Neural cell (in vitro differentiated cells): Measurements from ENCODE around the gene ANKZF1. TPM values are rescaled to one million over a fixed set of nuclear protein-coding genes. Genes with fewer than 3 reads are reported as not detected.

Source experiments
- H2AFZ ChIP-seq: fragments of 200-600, 300-800 bp; sonication (generic), shearing (Covaris generic); 2 replicates; pipeline ENCODE4 v1.6.0; 2014; ENCODE audit warnings: low read depth, mild to moderate bottlenecking, antibody characterized with exemption, low read length, moderate library complexity
- H3F3A ChIP-seq: fragments of 200-600 bp; shearing (Covaris generic); 2 replicates; pipeline ENCODE4 v1.6.1; 2016; ENCODE audit warnings: mild to moderate bottlenecking, moderate library complexity, mixed read lengths, antibody characterized with exemption, low read length; ENCODE audit not compliant: insufficient read depth, poor library complexity, severe bottlenecking
- H3K27ac ChIP-seq: fragments of 200-600, 300-800 bp; sonication (generic), shearing (Covaris generic); 2 replicates; pipeline ENCODE4 v1.5.1; 2014; ENCODE audit warnings: mild to moderate bottlenecking, low read length, moderate library complexity
- H3K27me3 ChIP-seq: fragments of 300-800, 200-600 bp; sonication (generic), shearing (Covaris generic); 2 replicates; pipeline ENCODE4 v1.6.0; 2014; ENCODE audit warnings: mild to moderate bottlenecking, low read depth, low read length, moderate library complexity; ENCODE audit not compliant: insufficient read depth
- H3K36me3 ChIP-seq: fragments of 300-800, 200-600 bp; sonication (generic), shearing (Covaris generic); 2 replicates; pipeline ENCODE4 v1.5.1; 2014; ENCODE audit warnings: mild to moderate bottlenecking, antibody characterized with exemption, low read length, moderate library complexity; ENCODE audit not compliant: insufficient read depth
- H3K4me2 ChIP-seq: fragments of 300-800, 200-600 bp; sonication (generic), shearing (Covaris generic); 2 replicates; pipeline ENCODE4 v1.6.0; 2014; ENCODE audit warnings: mild to moderate bottlenecking, low read length
- H3K4me3 ChIP-seq: fragments of 300-800, 200-600 bp; sonication (generic), shearing (Covaris generic); 2 replicates; pipeline ENCODE4 v1.5.1; 2014; ENCODE audit warnings: mild to moderate bottlenecking, low read length, moderate library complexity
- H3K79me2 ChIP-seq: fragments of 200-600 bp; shearing (Covaris generic); replicated peaks from 2 replicates; pipeline ENCODE4 v1.6.0; 2014; ENCODE audit warnings: mild to moderate bottlenecking, low read length, moderate library complexity; ENCODE audit not compliant: insufficient read depth
- H3K9ac ChIP-seq: fragments of 300-800, 200-600 bp; sonication (generic), shearing (Covaris generic); 2 replicates; pipeline ENCODE4 v1.6.1; 2016; ENCODE audit warnings: mild to moderate bottlenecking, low read length, mixed read lengths
- H3K9me2 ChIP-seq: fragments of 200-600 bp; shearing (Covaris generic); 2 replicates; pipeline ENCODE4 v1.6.1; 2016; ENCODE audit warnings: mild to moderate bottlenecking, low read length, mixed read lengths; ENCODE audit not compliant: insufficient read depth
- H3K9me3 ChIP-seq: fragments of 200-600, 300-800 bp; sonication (generic), shearing (Covaris generic); 2 replicates; pipeline ENCODE4 v1.6.1; 2016; ENCODE audit warnings: mild to moderate bottlenecking, mixed run types, low read length, moderate library complexity, mixed read lengths
- H4K20me1 ChIP-seq: fragments of 200-600 bp; shearing (Covaris generic); 2 replicates; pipeline ENCODE4 v1.6.1; 2016; ENCODE audit warnings: mild to moderate bottlenecking, mixed run types; ENCODE audit not compliant: insufficient read depth
- EP300 ChIP-seq: fragments of 450-650 bp; conservative IDR thresholded peaks from 2 replicates; pipeline ENCODE4 v1.6.1; 2014; ENCODE audit warnings: antibody characterized with exemption, mild to moderate bottlenecking, moderate library complexity; ENCODE audit not compliant: poor library complexity, severe bottlenecking
- EZH2 ChIP-seq: fragments of 200-600, 300-800 bp; shearing (Covaris generic), sonication (generic); IDR thresholded peaks from 2 replicates; pipeline ENCODE4 v1.6.1; 2014; ENCODE audit warnings: antibody characterized with exemption, low read length, borderline replicate concordance, mild to moderate bottlenecking; ENCODE audit not compliant: insufficient read depth, poor library complexity, severe bottlenecking
- MXI1 ChIP-seq: fragments of 450-650 bp; conservative IDR thresholded peaks from 2 replicates; pipeline ENCODE4 v1.6.1; 2014; ENCODE audit warnings: antibody characterized with exemption, mild to moderate bottlenecking; ENCODE audit not compliant: poor library complexity, severe bottlenecking
- POLR2AphosphoS5 ChIP-seq: IDR thresholded peaks from 2 replicates; pipeline ENCODE4 v1.6.1; 2012
- RAD21 ChIP-seq: fragments of 450-650 bp; conservative IDR thresholded peaks from 2 replicates; pipeline ENCODE4 v1.6.1; 2014; ENCODE audit warnings: antibody characterized with exemption, mild to moderate bottlenecking, moderate library complexity
- SMC3 ChIP-seq: fragments of 450-650 bp; conservative IDR thresholded peaks from 2 replicates; pipeline ENCODE4 v1.6.1; 2014; ENCODE audit warnings: antibody characterized with exemption, mild to moderate bottlenecking, moderate library complexity; ENCODE audit not compliant: poor library complexity
- TAF1 ChIP-seq: IDR thresholded peaks from 2 replicates; pipeline ENCODE4 v1.6.1; 2012; ENCODE audit warnings: low read depth
- polyA plus RNA-seq: library from polyadenylated mRNA; depleted of rRNA; stranded (reverse); fragments of >200 nt; gene quantifications from 2 replicates; pipeline ENCODE4 v1.2.3, GENCODE V29; 2014
- TF ChIP-seq, protein P1 (sequence below): IDR thresholded peaks from 2 replicates; pipeline ENCODE4 v1.6.1; 2012; ENCODE audit warnings: borderline replicate concordance
- TF ChIP-seq, protein P2 (sequence below): fragments of 450-650 bp; IDR thresholded peaks from 2 replicates; pipeline ENCODE4 v1.5.1; 2014; ENCODE audit warnings: antibody characterized with exemption, mild to moderate bottlenecking, moderate library complexity; ENCODE audit not compliant: poor library complexity, severe bottlenecking

The ANKZF1 gene
- polyA plus RNA-seq, 1 donor from 2014 or later, result 185 TPM

DNA sequence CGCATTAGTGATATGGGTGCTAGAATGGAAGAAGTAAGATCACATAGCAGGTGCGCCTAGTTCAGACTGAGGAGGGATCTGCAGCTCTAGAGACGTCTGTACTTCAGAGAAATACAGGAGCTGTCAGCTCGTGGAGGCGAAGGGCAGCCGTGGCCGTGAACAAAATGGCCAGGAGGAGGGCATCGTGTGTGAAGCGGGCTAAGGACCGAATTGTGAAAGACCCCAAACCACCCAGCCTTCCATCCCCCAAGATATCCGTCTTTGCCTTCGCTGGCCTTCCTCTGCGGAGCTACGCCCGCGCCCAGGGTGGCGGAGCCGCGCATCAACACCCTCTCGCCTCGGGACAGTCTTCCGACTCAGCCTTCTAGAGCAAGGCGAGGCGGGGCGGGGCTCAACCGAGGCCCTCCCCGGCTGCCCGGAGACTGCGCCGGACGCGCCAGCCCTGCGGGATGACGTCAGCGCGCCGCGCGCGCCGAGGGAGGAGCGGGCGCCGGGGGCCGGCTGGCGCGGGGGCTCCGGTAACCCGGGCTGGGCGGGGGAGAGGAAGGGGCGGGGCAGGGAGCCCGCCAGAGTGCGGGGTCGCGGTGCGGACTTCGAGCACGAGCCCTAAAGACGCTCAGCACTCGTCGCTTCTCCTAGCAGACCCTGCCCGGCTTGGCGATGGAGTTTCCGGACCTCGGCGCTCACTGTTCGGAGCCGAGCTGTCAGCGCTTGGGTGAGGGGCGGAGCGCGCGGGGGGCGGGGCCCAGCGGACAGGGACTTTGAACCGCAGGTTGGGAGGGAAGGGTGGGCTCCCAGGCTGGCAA lies 23.1 kb upstream of the ANKZF1 start, which contains the start of gene ZFAND2B:
ZFAND2B (plus strand) TSS at position 455 of the 806 bp plus-strand sequence; CDS start at position 661, 206 bp downstream.
- Histone ChIP-seq H3K9me2 (no peaks in the 10 kb centered on the region), H3K9me3 (no peaks in the 10 kb centered on the region), H2AFZ (peak within 1 kb of the TSS; percentile 87), H3K4me2 (peak within 1 kb of the TSS; percentile 95), H4K20me1 (no peaks in the 10 kb centered on the region), H3F3A (no peaks in the 10 kb centered on the region), H3K4me3 (peak within 1 kb of the TSS; percentile 78), H3K27ac (peak within 1 kb of the TSS; percentile 96), H3K27me3 (no peaks in the 10 kb centered on the region), H3K79me2 (no peaks in the 10 kb centered on the region), H3K9ac (peak within 1 kb of the TSS; percentile 90), H3K36me3 (no peaks in the 10 kb centered on the region)
- TF ChIP-seq RAD21 (peak; percentile 47), POLR2AphosphoS5 (peak; percentile 97), EZH2 (no peak), SMC3 (peak; percentile 65), TAF1 (peak; percentile 93), EP300 (peak; percentile 63), MXI1 (peak; percentile 72)
- TF ChIP-seq, protein P1, sequence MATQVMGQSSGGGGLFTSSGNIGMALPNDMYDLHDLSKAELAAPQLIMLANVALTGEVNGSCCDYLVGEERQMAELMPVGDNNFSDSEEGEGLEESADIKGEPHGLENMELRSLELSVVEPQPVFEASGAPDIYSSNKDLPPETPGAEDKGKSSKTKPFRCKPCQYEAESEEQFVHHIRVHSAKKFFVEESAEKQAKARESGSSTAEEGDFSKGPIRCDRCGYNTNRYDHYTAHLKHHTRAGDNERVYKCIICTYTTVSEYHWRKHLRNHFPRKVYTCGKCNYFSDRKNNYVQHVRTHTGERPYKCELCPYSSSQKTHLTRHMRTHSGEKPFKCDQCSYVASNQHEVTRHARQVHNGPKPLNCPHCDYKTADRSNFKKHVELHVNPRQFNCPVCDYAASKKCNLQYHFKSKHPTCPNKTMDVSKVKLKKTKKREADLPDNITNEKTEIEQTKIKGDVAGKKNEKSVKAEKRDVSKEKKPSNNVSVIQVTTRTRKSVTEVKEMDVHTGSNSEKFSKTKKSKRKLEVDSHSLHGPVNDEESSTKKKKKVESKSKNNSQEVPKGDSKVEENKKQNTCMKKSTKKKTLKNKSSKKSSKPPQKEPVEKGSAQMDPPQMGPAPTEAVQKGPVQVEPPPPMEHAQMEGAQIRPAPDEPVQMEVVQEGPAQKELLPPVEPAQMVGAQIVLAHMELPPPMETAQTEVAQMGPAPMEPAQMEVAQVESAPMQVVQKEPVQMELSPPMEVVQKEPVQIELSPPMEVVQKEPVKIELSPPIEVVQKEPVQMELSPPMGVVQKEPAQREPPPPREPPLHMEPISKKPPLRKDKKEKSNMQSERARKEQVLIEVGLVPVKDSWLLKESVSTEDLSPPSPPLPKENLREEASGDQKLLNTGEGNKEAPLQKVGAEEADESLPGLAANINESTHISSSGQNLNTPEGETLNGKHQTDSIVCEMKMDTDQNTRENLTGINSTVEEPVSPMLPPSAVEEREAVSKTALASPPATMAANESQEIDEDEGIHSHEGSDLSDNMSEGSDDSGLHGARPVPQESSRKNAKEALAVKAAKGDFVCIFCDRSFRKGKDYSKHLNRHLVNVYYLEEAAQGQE, result peak; percentile 91
- TF ChIP-seq, protein P2, sequence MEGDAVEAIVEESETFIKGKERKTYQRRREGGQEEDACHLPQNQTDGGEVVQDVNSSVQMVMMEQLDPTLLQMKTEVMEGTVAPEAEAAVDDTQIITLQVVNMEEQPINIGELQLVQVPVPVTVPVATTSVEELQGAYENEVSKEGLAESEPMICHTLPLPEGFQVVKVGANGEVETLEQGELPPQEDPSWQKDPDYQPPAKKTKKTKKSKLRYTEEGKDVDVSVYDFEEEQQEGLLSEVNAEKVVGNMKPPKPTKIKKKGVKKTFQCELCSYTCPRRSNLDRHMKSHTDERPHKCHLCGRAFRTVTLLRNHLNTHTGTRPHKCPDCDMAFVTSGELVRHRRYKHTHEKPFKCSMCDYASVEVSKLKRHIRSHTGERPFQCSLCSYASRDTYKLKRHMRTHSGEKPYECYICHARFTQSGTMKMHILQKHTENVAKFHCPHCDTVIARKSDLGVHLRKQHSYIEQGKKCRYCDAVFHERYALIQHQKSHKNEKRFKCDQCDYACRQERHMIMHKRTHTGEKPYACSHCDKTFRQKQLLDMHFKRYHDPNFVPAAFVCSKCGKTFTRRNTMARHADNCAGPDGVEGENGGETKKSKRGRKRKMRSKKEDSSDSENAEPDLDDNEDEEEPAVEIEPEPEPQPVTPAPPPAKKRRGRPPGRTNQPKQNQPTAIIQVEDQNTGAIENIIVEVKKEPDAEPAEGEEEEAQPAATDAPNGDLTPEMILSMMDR, result peak; percentile 48

DNA sequence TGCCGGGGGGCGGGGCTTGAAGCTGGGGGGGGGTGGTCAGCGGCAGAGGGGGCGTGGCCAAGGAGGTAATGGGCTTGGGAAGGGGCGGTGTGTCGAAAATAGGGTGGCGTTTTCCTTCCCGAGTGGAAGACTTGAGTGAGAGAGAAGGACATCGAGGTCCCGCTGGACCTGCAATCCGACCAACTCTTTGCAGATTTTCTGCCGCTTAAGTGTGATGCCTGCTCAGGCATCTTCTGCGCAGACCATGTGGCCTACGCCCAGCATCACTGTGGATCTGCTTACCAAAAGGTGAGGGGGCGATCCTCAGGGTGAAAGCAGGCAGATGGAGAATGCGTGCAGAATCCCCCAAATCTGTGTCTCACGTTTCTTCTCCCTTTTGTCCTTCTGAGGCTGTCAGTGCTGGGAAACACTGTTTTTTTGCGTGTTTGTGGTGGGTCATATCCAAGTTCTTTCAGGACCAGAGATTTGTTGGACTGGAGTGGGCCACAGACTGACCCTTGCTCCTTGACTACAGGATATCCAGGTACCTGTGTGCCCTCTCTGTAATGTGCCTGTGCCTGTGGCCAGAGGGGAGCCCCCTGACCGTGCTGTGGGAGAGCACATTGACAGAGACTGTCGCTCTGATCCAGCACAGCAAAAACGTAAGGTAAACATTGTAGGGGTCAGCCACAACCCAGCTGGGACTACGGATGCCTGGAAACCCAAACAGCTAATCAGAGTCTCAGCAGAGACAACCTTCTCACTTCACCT lies 22.3 kb upstream of the ANKZF1 start:
- Histone ChIP-seq H3K79me2 (no peaks in the 10 kb centered on the region), H3K4me2 (peak overlapping the region; percentile 95), H3K36me3 (no peaks in the 10 kb centered on the region), H3K9me3 (no peaks in the 10 kb centered on the region), H3K27me3 (no peaks in the 10 kb centered on the region), H3K27ac (peak overlapping the region; percentile 96), H3K4me3 (peak overlapping the region; percentile 78), H4K20me1 (no peaks in the 10 kb centered on the region), H3K9me2 (no peaks in the 10 kb centered on the region), H3K9ac (peak overlapping the region; percentile 90), H2AFZ (peak overlapping the region; percentile 40), H3F3A (no peaks in the 10 kb centered on the region)
- TF ChIP-seq MXI1, result peak; percentile 63
- TF ChIP-seq TAF1, result no peak
